GM21529 (cell line): ENCODE data around the gene NELL1.

Experiments
- ATAC-seq: cut with Tn5 transposase; IDR thresholded peaks from one replicate; pipeline ENCODE4 v1.9.1; 2021; ENCODE audit not compliant: unreplicated experiment

Gene NELL1

DNA sequence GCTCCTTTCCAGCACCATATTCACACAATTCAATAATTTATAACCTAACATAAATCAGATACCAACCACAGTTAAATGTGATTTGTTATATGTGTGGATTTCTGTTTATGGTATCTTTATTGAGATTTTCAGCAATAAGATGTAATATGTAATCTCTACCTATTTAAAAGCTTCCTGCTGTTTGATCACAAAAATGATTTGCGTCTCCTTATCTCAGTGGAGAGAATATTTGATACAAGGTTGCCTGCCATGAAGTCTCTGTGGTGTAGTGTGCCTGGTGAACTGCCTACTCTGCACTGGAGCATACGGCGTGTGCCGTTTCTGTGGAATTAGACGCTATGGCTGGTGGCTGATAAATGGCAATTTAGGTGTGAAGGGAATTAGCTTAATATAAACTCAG, 741.1 kb downstream of the NELL1 start:
- ATAC-seq = no peak

GRCh38 chr11:21411104-21411503, 741.7 kb downstream of the NELL1 start:
- no peak for ATAC-seq

- no peak for ATAC-seq
These were observed 742.2 kb downstream of the NELL1 start for GRCh38 chr11:21411597-21411996.

GRCh38 chr11:21412652-21413383, 743.4 kb downstream of the NELL1 start:
- no peak for ATAC-seq

DNA sequence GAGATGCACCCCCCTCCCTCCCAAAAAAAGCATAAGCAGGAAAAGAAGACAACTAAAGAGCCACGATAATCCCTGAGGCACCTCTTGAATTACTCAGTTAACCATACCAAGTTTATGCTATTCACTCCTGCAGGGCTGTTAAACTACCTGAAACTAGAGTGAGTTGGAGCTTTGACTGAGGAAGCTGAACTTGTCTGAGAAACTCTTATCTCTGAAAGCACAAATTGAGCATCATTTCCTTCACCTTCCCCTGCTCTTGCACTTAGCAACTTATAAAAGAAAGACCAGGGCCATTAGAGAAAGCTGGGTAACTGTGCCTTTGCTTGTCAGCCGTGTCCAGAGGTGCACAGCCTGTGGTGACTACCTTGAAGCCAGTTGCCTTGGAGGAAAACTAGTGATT, 745.6 kb downstream of the NELL1 start:
- ATAC-seq = no peak

GRCh38 chr11:21415606-21416005, 746.2 kb downstream of the NELL1 start:
- no peak for ATAC-seq

DNA sequence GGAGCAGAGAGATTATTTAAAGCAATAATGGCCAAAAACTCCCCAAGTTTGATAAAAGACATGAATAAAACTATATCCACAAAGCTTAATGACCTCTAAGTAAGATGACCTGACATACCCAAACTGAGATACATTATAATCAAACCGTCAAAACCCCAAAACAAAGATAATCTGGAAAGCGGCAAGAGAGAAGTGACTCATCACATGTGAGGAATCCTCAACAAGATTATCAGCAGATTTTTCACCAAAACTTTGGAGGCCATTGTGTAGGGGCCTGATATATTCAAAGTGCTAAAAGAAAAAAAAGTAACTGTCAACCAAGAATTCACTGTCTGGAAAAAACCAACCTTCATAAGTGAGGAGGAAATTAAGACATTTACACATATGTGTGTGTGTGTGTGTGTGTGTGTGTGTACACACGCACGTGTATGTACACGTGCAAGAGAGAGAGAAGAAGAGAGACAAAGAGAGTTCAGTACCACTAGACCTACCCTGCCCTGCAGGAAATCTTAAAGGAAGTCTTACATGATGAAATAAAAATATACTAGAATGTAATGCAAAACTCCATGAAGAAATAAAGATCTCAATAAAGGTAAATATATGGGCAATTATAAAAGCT, 752.4 kb downstream of the NELL1 start:
- no peak for ATAC-seq

DNA sequence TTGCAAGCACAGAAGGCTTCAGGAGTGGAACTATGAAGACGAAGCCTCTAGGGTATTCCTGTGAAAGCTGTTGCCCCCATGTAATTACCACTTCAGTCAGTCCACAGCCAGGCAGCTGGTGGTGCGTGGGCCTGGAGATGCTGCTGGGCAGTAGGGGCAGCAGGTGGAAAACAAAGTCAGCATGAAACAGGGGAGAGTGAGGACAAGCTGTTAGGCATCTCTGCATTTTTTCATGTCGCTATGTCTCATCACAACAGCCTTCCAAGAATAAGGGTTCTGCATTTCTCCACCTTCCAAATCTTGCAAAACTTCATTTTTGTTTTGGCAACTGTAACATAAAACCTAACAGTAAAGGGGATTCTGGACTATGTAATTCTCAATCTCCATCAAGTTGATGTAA, 757.5 kb downstream of the NELL1 start:
- no peak for ATAC-seq

DNA sequence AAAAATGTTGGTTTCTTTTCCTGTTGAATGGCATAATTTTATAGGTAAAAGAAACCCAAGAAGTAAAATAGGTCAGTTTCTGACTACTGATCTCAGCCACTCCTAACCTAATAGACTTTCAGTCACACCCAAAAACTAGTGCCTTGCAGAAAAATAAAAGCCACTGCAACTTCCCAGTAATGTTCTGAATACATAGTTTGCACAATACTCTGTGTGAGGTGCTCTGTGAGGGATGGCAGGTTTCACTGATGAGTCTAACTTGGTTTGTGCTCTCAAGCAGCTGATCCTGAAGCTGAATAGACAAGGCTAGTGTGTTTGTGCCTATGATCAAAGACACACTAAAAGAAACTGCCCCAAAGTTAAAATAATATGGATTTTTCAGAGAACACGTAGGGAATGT, 758.3 kb downstream of the NELL1 start:
- no peak for ATAC-seq

GRCh38 chr11:21428796-21429195, 759.4 kb downstream of the NELL1 start:
- ATAC-seq = no peak

GRCh38 chr11:21429401-21429800, 760.0 kb downstream of the NELL1 start:
- ATAC-seq = no peak

- no peak for ATAC-seq
These were observed 761.2 kb downstream of the NELL1 start for GRCh38 chr11:21430537-21430936.

DNA sequence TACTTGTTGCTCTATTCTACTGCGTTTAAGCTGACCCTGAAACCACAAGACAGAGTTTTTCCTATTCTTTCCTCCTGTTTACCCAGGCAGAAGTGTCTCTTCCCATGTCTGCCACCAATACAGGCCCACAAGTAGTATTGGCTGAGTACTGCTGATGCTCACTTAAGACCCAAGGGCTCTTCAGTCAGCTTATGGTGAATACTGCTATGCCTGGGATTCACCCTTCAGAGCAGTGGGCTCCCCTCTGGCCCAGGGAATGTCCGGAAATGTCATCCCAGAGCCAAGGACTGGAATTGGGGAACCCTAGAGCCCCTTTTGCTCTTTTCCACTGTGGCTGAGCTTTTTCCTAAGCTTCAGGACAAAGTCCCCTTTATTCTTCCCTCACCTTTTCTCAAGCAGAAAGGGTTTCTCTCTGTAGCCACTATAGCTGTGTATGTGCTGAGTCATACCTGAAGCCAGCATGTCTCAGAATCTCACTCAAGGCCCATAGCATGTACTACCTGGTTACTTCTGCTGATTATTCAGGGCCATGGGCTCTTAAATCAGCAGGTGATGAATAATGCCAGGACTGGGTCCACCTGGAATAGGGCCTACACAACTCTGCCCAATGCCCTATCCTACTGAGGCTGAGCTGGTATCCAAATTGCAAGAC, 777.7 kb downstream of the NELL1 start:
- ATAC-seq = peak; percentile 58

- no peak for ATAC-seq
These were observed 778.5 kb downstream of the NELL1 start for GRCh38 chr11:21447871-21448270.

DNA sequence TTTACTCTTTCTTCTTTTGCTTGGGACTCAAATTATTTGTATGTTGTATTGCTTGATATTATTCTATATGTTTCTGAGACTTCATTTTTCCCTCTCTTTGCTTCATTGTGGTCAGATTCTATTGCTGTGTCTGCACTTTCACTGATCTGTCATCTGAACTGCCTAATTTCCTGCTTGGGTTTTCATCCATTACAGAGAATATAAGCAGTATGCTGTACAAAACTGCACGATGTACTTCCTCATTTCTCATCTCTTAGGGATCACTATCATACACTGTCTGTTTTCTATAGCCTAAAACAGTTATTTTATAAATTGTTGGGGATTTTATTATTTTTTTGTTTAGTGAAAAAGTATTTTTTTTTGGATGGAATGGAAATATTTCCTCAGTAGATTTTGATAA, 786.8 kb downstream of the NELL1 start:
- no peak for ATAC-seq

GRCh38 chr11:21460082-21460481, 790.7 kb downstream of the NELL1 start:
- ATAC-seq = no peak

DNA sequence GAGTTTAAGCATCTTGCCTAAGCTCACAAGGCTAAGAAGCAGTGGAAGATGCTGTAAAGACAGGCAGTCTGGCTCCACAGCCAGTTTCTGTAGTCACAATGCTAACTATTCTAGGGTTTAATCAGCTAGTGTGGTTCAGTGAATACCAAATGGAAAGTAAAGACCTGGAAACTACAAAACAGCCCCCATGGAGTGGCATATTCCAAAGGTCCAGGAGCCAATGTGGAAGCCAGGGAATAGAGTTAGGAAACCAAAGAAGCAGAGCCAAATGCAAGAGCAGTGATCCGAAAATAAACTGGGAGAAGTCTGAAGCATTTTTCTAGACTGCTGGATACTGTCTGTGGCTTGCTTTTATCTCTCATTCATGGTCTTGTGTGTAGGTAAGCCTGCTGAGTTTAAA, 792.3 kb downstream of the NELL1 start:
- ATAC-seq = no peak

GRCh38 chr11:21464601-21465193, 795.3 kb downstream of the NELL1 start:
- no peak for ATAC-seq

GRCh38 chr11:21465203-21465602, 795.8 kb downstream of the NELL1 start:
- no peak for ATAC-seq

- ATAC-seq = no peak
These were observed 796.5 kb downstream of the NELL1 start for GRCh38 chr11:21465920-21466319.

GRCh38 chr11:21470521-21470920, 801.1 kb downstream of the NELL1 start:
- no peak for ATAC-seq

DNA sequence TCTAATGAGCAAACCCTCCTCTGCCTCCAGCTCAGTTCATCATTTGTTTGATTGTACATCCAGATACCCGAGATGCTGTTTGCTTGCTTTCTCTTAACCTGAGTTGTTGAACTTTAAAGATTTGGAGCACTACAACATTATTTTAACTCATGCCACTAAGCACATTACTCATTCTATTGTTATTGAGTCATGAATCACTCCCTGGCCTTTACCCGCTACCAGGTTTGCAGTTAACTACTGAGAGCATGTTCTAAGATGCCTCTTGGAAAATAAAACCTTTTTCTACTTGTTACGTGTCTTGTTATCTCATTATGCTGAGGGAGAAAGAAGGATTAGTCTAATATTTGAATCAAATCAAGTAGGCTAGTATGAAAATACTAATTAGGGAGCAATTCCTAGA, 802.9 kb downstream of the NELL1 start:
- no peak for ATAC-seq
